Uterus (tissue), 4 donors: ENCODE results near the gene SLC39A7. TPM values are rescaled to one million over a fixed set of nuclear protein-coding genes. Genes with fewer than 3 reads are reported as not detected.
A peak's percentile ranks its signal among the peaks of the same experiment; 100 is the strongest.

Experiments
- DNase-seq, 2 donors: peaks; one replicate each; pipeline ENCODE4 v3.0.0-alpha.2; 2019 to 2020
- H3K27ac ChIP-seq, 2 donors: fragments of 200-600 bp; sonication (generic); 1 replicate in 1 of 2; 2 replicates in 1 of 2; pipeline ENCODE4 v1.5.1; 2016 to 2018
- H3K27me3 ChIP-seq, 2 donors: fragments of 200-600 bp; sonication (generic); one replicate each; pipeline ENCODE4 v1.5.1; 2018 to 2019; ENCODE audit warnings: control low read depth in 1 of 2
- H3K36me3 ChIP-seq, 2 donors: fragments of 200-600 bp; sonication (generic); one replicate each; pipeline ENCODE4 v1.5.1; 2019; ENCODE audit warnings: control low read depth in 1 of 2
- H3K4me1 ChIP-seq, 2 donors: fragments of 200-600 bp; sonication (generic); one replicate each; pipeline ENCODE4 v1.5.1; 2018 to 2019; ENCODE audit warnings: control low read depth in 1 of 2
- H3K4me3 ChIP-seq, 2 donors: fragments of 200-600 bp; sonication (generic); 1 replicate in 1 of 2; 2 replicates in 1 of 2; pipeline ENCODE4 v1.5.1; 2018 to 2019; ENCODE audit warnings: mild to moderate bottlenecking in 1 of 2
- H3K9me3 ChIP-seq, 2 donors: fragments of 200-600 bp; sonication (generic); one replicate each; pipeline ENCODE4 v1.5.1; 2019; ENCODE audit warnings: control low read depth in 1 of 2
- CTCF ChIP-seq, 4 experiments: fragments of 200-600 bp in 2 of 4; fragments of 450-650 bp in 2 of 4; sonication (generic) in 2 of 4; IDR thresholded peaks; one replicate each; pipeline ENCODE4 v1.5.1; 2016 to 2019; ENCODE audit warnings: antibody characterized with exemption in 4 of 4, mild to moderate bottlenecking in 2 of 4, moderate library complexity in 1 of 4
- POLR2A ChIP-seq, 2 donors: fragments of 450-650 bp; IDR thresholded peaks; one replicate each; pipeline ENCODE4 v1.6.1; 2016; ENCODE audit warnings: antibody characterized with exemption in 2 of 2, mild to moderate bottlenecking in 1 of 2, moderate library complexity in 1 of 2
- intact Hi-C: fragments of 100-400 bp; cut with DNase I; formaldehyde crosslinking; loops from one replicate; pipeline ENCODE4 v1.15.1; 2023; ENCODE audit warnings: low total_unique reads
- total RNA-seq, 4 donors: library from RNA; depleted of rRNA in 3 of 4; stranded (reverse); fragments of >200 nt in 3 of 4; gene quantifications; one replicate each; pipeline versions ENCODE4 v1.1.0 to v1.2.4, GENCODE V29; 2014 to 2023
- donor health status: DM: yes; HTN: yes; CAD: no.

The SLC39A7 gene
- total RNA-seq, 4 donors from 2014 or later = 53.8 to 87.8 (median 57.5) TPM

GRCh38 chr6:33209856-33210255 lies 9.2 kb downstream of the SLC39A7 start:
- intact Hi-C loops = loop anchor here (10.0 kb wide), 1 partner anchor 85 kb away; the partner anchor contains the start of gene RGL2
- no peaks in the 10 kb centered on the region for H3K9me3 ChIP-seq
- H3K4me1 ChIP-seq = no peaks in the 10 kb centered on the region
- no peaks in the 10 kb centered on the region for H3K27me3 ChIP-seq
- H3K27ac ChIP-seq = no peak overlapping the region
- no peak for DNase-seq
- no peaks in the 10 kb centered on the region for H3K36me3 ChIP-seq
- no peak overlapping the region for H3K4me3 ChIP-seq
- no peak for TF ChIP-seq POLR2A (IDR thresholded peaks at IDR 0.05)
- TF ChIP-seq CTCF (IDR thresholded peaks at IDR 0.05) = no peak

- H3K27me3 ChIP-seq = no peaks in the 10 kb centered on the region
- no peak for TF ChIP-seq POLR2A (IDR thresholded peaks at IDR 0.05)
- no peak for TF ChIP-seq CTCF (IDR thresholded peaks at IDR 0.05)
- H3K27ac ChIP-seq = no peak overlapping the region
- H3K4me3 ChIP-seq = no peak overlapping the region
- no peaks in the 10 kb centered on the region for H3K9me3 ChIP-seq
- H3K36me3 ChIP-seq = no peaks in the 10 kb centered on the region
- H3K4me1 ChIP-seq = no peaks in the 10 kb centered on the region
- intact Hi-C loops = no loop called here
- DNase-seq = peak in 1 of 2 donors; percentile 15
Observed at GRCh38 chr6:33211136-33211535, 10.5 kb downstream of the SLC39A7 start.

DNA sequence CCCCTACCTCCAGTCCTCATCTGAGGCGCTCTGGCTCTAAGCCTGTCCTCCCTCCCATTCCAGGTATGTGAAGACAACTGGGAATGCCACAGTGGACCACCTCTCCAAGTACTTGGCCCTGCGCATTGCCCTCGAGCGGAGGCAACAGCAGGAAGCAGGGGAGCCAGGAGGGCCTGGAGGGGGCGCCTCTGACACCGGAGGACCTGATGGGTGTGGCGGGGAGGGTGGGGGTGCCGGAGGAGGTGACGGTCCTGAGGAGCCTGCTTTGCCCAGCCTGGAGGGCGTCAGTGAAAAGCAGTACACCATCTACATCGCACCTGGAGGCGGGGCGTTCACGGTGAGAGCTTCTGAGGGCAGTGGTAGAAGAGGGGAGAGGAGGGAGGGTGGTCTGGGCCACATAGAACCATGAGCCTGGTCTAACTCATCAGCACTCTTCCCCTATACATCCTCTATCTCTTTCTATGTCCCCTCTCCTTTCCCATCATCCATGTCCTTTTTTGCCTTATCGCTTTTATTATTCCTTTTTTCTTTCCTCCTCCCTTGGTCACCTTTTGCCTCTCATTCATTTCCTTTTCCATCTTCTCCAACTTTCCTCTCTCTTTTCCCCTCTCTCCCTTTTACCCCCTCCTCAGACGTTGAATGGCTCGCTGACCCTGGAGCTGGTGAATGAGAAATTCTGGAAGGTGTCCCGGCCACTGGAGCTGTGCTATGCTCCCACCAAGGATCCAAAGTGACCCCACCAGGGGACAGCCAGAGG lies 11.2 kb downstream of the SLC39A7 start:
- DNase-seq = peak in 1 of 2 donors; percentile 13
- Histone ChIP-seq H3K27ac (no peak overlapping the region), H3K4me1 (no peaks in the 10 kb centered on the region), H3K36me3 (no peaks in the 10 kb centered on the region), H3K27me3 (no peaks in the 10 kb centered on the region), H3K9me3 (no peaks in the 10 kb centered on the region), H3K4me3 (no peak overlapping the region)
- TF ChIP-seq POLR2A (IDR thresholded peaks at IDR 0.05) (no peak), CTCF (IDR thresholded peaks at IDR 0.05) (no peak)
- intact Hi-C loops = no loop called here

GRCh38 chr6:33212857-33213165 lies 12.1 kb downstream of the SLC39A7 start:
- Histone ChIP-seq H3K4me1 (no peaks in the 10 kb centered on the region), H3K27ac (peak overlapping the region; percentile 31 to 42), H3K27me3 (no peaks in the 10 kb centered on the region), H3K36me3 (no peaks in the 10 kb centered on the region), H3K9me3 (no peaks in the 10 kb centered on the region), H3K4me3 (peak overlapping the region; percentile 37 to 41)
- intact Hi-C loops = no loop called here
- no peak for DNase-seq
- TF ChIP-seq POLR2A (IDR thresholded peaks at IDR 0.05) = no peak
- TF ChIP-seq CTCF (IDR thresholded peaks at IDR 0.05) = no peak

GRCh38 chr6:33213166-33213988 lies 12.7 kb downstream of the SLC39A7 start:
- Histone ChIP-seq H3K36me3 (no peaks in the 10 kb centered on the region), H3K9me3 (no peaks in the 10 kb centered on the region), H3K27ac (peak overlapping the region; percentile 31 to 42), H3K4me3 (peak overlapping the region; percentile 37 to 41), H3K27me3 (no peaks in the 10 kb centered on the region), H3K4me1 (no peaks in the 10 kb centered on the region)
- intact Hi-C loops = no loop called here
- DNase-seq = peak in 1 of 2 donors; percentile 23
- no peak for TF ChIP-seq CTCF (IDR thresholded peaks at IDR 0.05)
- no peak for TF ChIP-seq POLR2A (IDR thresholded peaks at IDR 0.05)
